ENCODE results near the gene SLC26A6.

SLC26A6 gene

DNA sequence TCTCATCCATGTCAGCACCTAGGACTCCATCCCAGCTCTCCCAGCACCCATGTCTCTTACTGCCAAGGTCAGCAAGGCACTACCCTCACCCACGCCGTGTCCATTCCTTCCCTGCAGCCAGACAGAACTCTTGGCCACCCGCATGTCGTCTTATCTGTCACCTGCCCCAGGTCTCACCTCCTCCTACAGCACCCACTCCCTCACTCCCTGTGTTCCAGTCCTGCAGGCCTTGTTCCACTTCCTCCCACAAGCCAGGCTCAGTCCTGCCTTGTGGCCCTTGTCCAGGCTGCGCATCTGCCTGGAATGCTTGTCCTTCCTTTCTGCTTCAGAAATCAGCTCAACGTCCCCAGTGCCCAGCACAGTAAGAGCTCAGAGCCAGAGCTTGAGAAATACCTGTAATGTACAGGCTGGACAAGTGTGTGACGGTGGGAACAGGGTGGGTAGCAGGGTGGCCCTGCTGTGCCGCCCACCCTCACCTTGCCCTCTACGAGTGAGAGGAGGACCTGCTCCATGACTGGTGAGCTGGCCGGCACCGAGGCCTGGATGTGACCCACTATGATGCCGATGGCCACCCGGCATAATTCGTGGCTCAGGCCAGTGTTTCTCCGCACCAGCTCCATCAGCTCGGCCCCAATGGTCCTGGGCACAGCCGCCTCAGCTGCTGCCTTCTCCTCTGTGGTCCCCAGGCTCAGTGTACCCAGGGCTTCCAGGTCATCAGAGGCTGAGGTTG, 45.7 kb upstream of the SLC26A6 start:
- Histone ChIP-seq H3K4me3 (ENCODE audit: low read depth, low read length) (no peak overlapping the region), H3K9me3 (no peaks in the 10 kb centered on the region), H3K4me1 (peaks cover 17% of the 10 kb centered on the region), H3K27me3 (no peaks in the 10 kb centered on the region), H3K36me3 (peaks cover 29% of the 10 kb centered on the region)
- no peak for DNase-seq
- TF ChIP-seq, protein P1, sequence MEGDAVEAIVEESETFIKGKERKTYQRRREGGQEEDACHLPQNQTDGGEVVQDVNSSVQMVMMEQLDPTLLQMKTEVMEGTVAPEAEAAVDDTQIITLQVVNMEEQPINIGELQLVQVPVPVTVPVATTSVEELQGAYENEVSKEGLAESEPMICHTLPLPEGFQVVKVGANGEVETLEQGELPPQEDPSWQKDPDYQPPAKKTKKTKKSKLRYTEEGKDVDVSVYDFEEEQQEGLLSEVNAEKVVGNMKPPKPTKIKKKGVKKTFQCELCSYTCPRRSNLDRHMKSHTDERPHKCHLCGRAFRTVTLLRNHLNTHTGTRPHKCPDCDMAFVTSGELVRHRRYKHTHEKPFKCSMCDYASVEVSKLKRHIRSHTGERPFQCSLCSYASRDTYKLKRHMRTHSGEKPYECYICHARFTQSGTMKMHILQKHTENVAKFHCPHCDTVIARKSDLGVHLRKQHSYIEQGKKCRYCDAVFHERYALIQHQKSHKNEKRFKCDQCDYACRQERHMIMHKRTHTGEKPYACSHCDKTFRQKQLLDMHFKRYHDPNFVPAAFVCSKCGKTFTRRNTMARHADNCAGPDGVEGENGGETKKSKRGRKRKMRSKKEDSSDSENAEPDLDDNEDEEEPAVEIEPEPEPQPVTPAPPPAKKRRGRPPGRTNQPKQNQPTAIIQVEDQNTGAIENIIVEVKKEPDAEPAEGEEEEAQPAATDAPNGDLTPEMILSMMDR (IDR thresholded peaks at IDR 0.05; ENCODE audit: low read depth, low read length): no peak

DNA sequence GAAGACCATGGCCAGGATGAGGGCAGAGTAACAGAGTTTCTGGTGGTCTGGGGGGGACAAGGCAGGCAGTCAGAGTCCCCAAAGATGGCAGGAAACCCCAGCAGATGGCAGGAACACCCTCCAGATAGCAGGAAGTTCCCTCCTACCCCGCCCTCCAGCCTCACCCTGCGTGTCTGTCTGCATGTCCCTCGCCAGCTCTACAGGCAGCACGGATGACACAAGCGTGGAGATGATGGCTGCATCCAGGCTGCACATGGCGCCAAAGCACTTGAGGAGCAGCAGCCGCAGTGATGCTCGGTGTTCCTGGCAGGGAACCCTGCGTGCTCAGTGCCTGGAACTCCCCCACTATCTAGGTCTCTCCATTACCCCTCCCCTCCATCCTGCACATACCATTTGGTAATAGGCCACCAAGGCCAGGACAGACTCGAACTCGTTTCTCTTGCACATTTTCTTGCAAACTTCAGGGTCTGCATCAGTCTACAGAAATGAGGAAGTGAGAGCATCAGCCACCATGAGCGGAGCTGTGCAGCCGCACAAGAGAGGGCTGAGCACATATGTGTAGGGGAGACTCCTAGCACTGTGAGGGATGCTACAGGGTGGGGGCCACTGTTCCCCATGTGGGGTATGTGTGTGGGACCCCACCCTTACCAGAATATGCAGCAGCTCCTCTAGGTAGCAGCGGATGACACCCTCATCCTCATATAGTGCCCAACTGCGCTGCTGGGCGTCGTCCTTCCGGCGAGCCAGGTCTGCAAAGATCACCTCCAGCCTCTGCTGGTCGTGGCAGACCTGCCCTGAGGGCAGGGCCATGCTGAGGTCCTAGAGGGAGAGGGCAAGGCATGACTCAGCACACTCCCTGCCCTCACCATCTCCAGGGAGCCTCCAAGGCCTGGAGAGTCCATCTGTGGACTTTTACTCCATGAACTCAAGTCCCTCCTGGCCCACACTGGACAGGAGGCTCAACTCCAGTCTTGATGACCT, 44.4 kb upstream of the SLC26A6 start:
- no peaks in the 10 kb centered on the region for H3K27me3 ChIP-seq
- DNase-seq: no peak
- TF ChIP-seq, protein P1 (IDR thresholded peaks at IDR 0.05; ENCODE audit: low read depth, low read length): no peak
- H3K9me3 ChIP-seq: no peaks in the 10 kb centered on the region
- H3K36me3 ChIP-seq: peaks cover 29% of the 10 kb centered on the region
- peaks cover 16% of the 10 kb centered on the region for H3K4me1 ChIP-seq
- no peak overlapping the region for H3K4me3 ChIP-seq (ENCODE audit: low read depth, low read length)

DNA sequence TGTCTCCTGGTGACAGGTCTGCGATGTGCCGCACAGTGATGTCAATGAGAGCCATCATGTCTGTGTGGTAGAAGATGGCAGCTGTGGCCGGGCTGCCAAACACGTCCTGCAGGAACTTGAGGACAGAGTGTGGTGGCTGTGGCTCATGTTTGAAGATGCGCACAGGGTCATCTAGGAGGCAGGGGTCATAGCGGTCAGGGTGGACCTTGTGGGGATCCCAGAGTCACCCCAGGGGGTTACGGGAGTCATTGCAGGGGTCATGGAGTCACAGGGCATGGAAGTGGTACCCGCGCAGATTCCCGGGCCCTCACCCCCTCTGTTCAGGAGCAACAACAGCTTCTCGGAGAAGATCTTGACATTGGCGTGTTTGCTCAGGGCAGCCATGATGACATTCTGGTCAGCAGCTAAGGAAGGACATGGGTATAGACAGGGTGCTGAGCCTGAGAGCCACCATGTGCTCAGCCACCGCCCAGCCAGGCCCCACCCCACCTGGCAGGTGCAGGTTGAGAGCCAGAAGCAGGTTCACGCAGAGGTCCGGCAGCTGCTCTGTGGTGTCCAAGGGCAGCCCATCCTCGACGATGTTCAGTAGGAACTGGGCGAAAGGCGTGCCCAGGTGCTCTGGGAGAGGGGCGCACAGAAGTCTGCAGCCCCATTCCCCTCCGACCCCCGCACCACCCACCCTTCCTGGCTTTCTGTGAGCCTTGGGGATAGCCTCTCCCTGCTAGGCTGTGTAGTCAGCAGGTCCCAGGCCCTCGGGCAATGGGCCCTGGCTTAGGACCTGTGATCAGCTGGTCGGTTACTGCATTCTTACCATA, 43.5 kb upstream of the SLC26A6 start:
- peaks cover 9% of the 10 kb centered on the region for H3K4me1 ChIP-seq
- H3K9me3 ChIP-seq: no peaks in the 10 kb centered on the region
- H3K36me3 ChIP-seq: peaks cover 29% of the 10 kb centered on the region
- TF ChIP-seq, protein P1 (IDR thresholded peaks at IDR 0.05; ENCODE audit: low read depth, low read length): no peak
- no peak for DNase-seq
- H3K4me3 ChIP-seq (ENCODE audit: low read depth, low read length): no peak overlapping the region
- H3K27me3 ChIP-seq: no peaks in the 10 kb centered on the region

DNA sequence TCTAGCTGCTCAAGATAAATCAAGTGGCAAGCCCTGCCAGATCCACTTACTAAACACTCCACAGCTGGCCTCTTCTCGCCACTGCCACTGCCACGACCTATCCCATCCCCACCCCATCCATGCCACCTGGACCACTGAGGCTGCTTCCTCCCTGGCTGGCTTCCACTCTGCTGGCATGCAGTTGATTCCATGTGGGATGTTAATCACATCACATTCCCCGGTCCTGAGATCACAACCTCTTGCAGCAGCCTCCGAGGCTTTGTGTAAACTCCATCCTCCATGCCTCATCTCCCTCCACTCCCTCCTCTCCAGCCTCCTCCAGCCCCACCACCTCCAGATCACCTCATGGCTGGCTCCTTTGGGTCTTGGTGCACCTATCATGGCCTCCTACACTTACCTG, 42.8 kb upstream of the SLC26A6 start:
- TF ChIP-seq, protein P1 (IDR thresholded peaks at IDR 0.05; ENCODE audit: low read depth, low read length): no peak
- peaks cover 29% of the 10 kb centered on the region for H3K36me3 ChIP-seq
- DNase-seq: no peak
- no peaks in the 10 kb centered on the region for H3K9me3 ChIP-seq
- peaks cover 4% of the 10 kb centered on the region; the same call in 1 of the 2 replicates for H3K4me1 ChIP-seq
- no peak overlapping the region for H3K4me3 ChIP-seq (ENCODE audit: low read depth, low read length)
- no peaks in the 10 kb centered on the region for H3K27me3 ChIP-seq

- Histone ChIP-seq H3K4me3 (ENCODE audit: low read depth, low read length) (no peak overlapping the region), H3K4me1 (no peaks in the 10 kb centered on the region), H3K9me3 (no peaks in the 10 kb centered on the region), H3K36me3 (peaks cover 7% of the 10 kb centered on the region), H3K27me3 (no peaks in the 10 kb centered on the region)
- TF ChIP-seq, protein P1 (IDR thresholded peaks at IDR 0.05; ENCODE audit: low read depth, low read length): no peak
- no peak for DNase-seq
Measured at GRCh38 chr3:48674505-48674904, 39.2 kb upstream of the SLC26A6 start.
